Measurements from ENCODE around the gene PPIC.

DNA sequence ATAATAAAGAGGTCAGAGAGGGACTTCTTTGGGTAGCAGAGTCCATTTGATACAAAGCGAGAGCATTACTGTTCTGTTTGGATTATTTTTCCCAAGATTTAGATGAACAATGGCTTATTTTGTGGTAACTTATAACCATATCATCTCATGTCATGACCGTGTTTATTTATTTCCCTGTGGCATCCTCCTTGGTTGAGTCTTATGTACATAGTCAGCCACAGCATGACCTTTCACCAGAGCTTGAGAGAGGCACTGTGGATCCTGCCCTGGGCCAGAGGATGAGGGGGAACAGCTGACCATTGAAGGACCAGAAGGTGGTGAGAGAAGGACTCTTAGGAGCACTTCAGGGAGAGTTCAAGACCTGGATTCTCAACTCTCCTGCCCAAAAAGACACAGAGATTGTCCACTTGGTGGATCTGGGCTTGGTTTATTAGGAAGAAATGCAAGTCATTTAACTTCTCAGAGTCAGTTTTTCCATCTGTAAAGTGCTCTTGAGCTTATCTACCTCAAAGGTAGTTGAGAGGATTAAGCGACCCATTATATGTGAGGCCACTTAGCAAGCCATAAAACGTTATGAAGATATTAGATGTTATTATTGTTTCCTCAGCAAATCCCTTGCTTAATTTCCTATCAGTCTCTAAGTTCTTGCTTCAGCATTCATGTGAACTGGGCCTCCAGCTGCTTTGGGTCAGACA is 51.4 kb downstream of the PPIC start:
- TF ChIP-seq, protein P1, sequence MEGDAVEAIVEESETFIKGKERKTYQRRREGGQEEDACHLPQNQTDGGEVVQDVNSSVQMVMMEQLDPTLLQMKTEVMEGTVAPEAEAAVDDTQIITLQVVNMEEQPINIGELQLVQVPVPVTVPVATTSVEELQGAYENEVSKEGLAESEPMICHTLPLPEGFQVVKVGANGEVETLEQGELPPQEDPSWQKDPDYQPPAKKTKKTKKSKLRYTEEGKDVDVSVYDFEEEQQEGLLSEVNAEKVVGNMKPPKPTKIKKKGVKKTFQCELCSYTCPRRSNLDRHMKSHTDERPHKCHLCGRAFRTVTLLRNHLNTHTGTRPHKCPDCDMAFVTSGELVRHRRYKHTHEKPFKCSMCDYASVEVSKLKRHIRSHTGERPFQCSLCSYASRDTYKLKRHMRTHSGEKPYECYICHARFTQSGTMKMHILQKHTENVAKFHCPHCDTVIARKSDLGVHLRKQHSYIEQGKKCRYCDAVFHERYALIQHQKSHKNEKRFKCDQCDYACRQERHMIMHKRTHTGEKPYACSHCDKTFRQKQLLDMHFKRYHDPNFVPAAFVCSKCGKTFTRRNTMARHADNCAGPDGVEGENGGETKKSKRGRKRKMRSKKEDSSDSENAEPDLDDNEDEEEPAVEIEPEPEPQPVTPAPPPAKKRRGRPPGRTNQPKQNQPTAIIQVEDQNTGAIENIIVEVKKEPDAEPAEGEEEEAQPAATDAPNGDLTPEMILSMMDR (IDR thresholded peaks at IDR 0.05): no peak
- no peak for TF ChIP-seq POLR2A (IDR thresholded peaks at IDR 0.05)

Data from esophagus squamous epithelium (tissue), 4 donors.